Neural progenitor cell (in vitro differentiated cells): Measurements from ENCODE around the gene ZNF41. TPM values are rescaled to one million over a fixed set of nuclear protein-coding genes. Genes with fewer than 3 reads are reported as not detected.

Experiments
- DNase-seq: peaks from one replicate; pipeline ENCODE4 v3.0.0-alpha.2; 2016; ENCODE audit warnings: low spot score
- H2AFZ ChIP-seq: fragments of 200-600 bp; sonication (generic); replicated peaks from 2 replicates; pipeline ENCODE4 v1.6.1; 2016; ENCODE audit warnings: antibody characterized with exemption
- H3F3A ChIP-seq: fragments of 200-600 bp; sonication (generic); 2 replicates; pipeline ENCODE4 v1.6.1; 2016; ENCODE audit warnings: antibody characterized with exemption, low read depth
- H3K27ac ChIP-seq: fragments of 200-600 bp; sonication (generic); 2 replicates; pipeline ENCODE4 v1.5.1; 2016; ENCODE audit warnings: mild to moderate bottlenecking
- H3K27me3 ChIP-seq: fragments of 200-600 bp; sonication (generic); 2 replicates; pipeline ENCODE4 v1.6.1; 2016; ENCODE audit warnings: mild to moderate bottlenecking, moderate library complexity
- H3K36me3 ChIP-seq: fragments of 200-600 bp; sonication (generic); 2 replicates; pipeline ENCODE4 v1.5.1; 2016
- H3K4me1 ChIP-seq: fragments of 200-600 bp; sonication (generic); 2 replicates; pipeline ENCODE4 v1.6.1; 2016; ENCODE audit warnings: mixed run types
- H3K4me2 ChIP-seq: fragments of 200-600 bp; sonication (generic); 2 replicates; pipeline ENCODE4 v1.6.1; 2016
- H3K4me3 ChIP-seq: fragments of 200-600 bp; sonication (generic); 2 replicates; pipeline ENCODE4 v1.5.1; 2016
- H3K79me2 ChIP-seq: fragments of 200-600 bp; sonication (generic); 2 replicates; pipeline ENCODE4 v1.6.1; 2016; ENCODE audit warnings: low read depth
- H3K9ac ChIP-seq: fragments of 200-600 bp; sonication (generic); 2 replicates; pipeline ENCODE4 v1.6.1; 2016
- H3K9me3 ChIP-seq: fragments of 200-600 bp; sonication (generic); 2 replicates; pipeline ENCODE4 v1.5.1; 2016; ENCODE audit warnings: low read depth
- H4K20me1 ChIP-seq: fragments of 200-600 bp; sonication (generic); 2 replicates; pipeline ENCODE4 v1.6.1; 2016; ENCODE audit warnings: low read depth
- H3K27ac Mint-ChIP-seq: 3 replicates; pipeline ENCODE4 v1.8.0; 2021; ENCODE audit warnings: mixed read lengths
- H3K27me3 Mint-ChIP-seq: 2 replicates; pipeline ENCODE4 v1.8.0; 2022; ENCODE audit warnings: low read depth, mild to moderate bottlenecking, inconsistent platforms, moderate library complexity, mixed read lengths; ENCODE audit not compliant: insufficient read depth
- H3K36me3 Mint-ChIP-seq: 3 replicates; pipeline ENCODE4 v1.8.0; 2021; ENCODE audit warnings: mixed read lengths
- H3K4me1 Mint-ChIP-seq: 3 replicates; pipeline ENCODE4 v1.8.0; 2021; ENCODE audit warnings: mixed read lengths
- H3K4me3 Mint-ChIP-seq: 3 replicates; pipeline ENCODE4 v1.8.0; 2021; ENCODE audit warnings: mild to moderate bottlenecking, moderate library complexity, mixed read lengths
- H3K9me3 Mint-ChIP-seq: 3 replicates; pipeline ENCODE4 v1.8.0; 2020; ENCODE audit warnings: mixed read lengths
- EZH2 ChIP-seq: fragments of 200-600 bp; sonication (generic); IDR thresholded peaks from 2 replicates; pipeline ENCODE4 v1.6.1; 2017; ENCODE audit warnings: antibody characterized with exemption, mild to moderate bottlenecking, moderate library complexity
- EZH2phosphoT487 ChIP-seq: fragments of 200-600 bp; sonication (generic); IDR thresholded peaks from 2 replicates; pipeline ENCODE4 v1.6.1; 2017; ENCODE audit warnings: antibody characterized with exemption
- total RNA-seq: library from RNA; depleted of rRNA; stranded (reverse); fragments of >200 nt; gene quantifications from 2 replicates; pipeline ENCODE4 v1.2.3, GENCODE V29; 2015; ENCODE audit warnings: low replicate concordance
- TF ChIP-seq, protein P1 (sequence below): fragments of 200-600 bp; sonication (generic); IDR thresholded peaks from 2 replicates; pipeline ENCODE4 v1.5.1; 2017; ENCODE audit warnings: antibody characterized with exemption, mild to moderate bottlenecking

ZNF41 gene
- total RNA-seq, 1 donor from 2014 or later, result 5.1 TPM

- Mint-ChIP-seq H3K27me3 (no peaks in the 10 kb centered on the region), H3K4me3 (no peak overlapping the region), H3K27ac (no peak overlapping the region), H3K9me3 (peaks cover 2% of the 10 kb centered on the region), H3K4me1 (peaks cover 31% of the 10 kb centered on the region), H3K36me3 (no peaks in the 10 kb centered on the region)
- no peak overlapping the region for H3K4me3 ChIP-seq
- no peaks in the 10 kb centered on the region for H3K79me2 ChIP-seq
- TF ChIP-seq, protein P1, sequence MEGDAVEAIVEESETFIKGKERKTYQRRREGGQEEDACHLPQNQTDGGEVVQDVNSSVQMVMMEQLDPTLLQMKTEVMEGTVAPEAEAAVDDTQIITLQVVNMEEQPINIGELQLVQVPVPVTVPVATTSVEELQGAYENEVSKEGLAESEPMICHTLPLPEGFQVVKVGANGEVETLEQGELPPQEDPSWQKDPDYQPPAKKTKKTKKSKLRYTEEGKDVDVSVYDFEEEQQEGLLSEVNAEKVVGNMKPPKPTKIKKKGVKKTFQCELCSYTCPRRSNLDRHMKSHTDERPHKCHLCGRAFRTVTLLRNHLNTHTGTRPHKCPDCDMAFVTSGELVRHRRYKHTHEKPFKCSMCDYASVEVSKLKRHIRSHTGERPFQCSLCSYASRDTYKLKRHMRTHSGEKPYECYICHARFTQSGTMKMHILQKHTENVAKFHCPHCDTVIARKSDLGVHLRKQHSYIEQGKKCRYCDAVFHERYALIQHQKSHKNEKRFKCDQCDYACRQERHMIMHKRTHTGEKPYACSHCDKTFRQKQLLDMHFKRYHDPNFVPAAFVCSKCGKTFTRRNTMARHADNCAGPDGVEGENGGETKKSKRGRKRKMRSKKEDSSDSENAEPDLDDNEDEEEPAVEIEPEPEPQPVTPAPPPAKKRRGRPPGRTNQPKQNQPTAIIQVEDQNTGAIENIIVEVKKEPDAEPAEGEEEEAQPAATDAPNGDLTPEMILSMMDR, result no peak
- TF ChIP-seq EZH2phosphoT487 (no peak), EZH2 (no peak)
- DNase-seq, result peak; percentile 37
- H4K20me1 ChIP-seq, result no peaks in the 10 kb centered on the region
- peak overlapping the region; percentile 26 for H2AFZ ChIP-seq
- H3F3A ChIP-seq, result peaks cover 3% of the 10 kb centered on the region
- H3K9ac ChIP-seq, result no peak overlapping the region
- peak overlapping the region; percentile 67 for H3K4me2 ChIP-seq
- no peaks in the 10 kb centered on the region for H3K27me3 ChIP-seq
- H3K36me3 ChIP-seq, result no peaks in the 10 kb centered on the region
- no peaks in the 10 kb centered on the region for H3K9me3 ChIP-seq
- H3K4me1 ChIP-seq, result peaks cover 19% of the 10 kb centered on the region
- no peak overlapping the region for H3K27ac ChIP-seq
These were observed 18.4 kb upstream of the ZNF41 start for GRCh38 chrX:47501226-47502074.

- peaks cover 2% of the 10 kb centered on the region for H3K9me3 Mint-ChIP-seq
- Histone ChIP-seq H3K4me2 (peak overlapping the region; percentile 67), H3K27ac (no peak overlapping the region), H2AFZ (no peak overlapping the region), H3K9ac (no peak overlapping the region), H3K4me1 (peaks cover 19% of the 10 kb centered on the region), H3K27me3 (no peaks in the 10 kb centered on the region), H4K20me1 (no peaks in the 10 kb centered on the region), H3F3A (peaks cover 3% of the 10 kb centered on the region), H3K79me2 (no peaks in the 10 kb centered on the region), H3K9me3 (no peaks in the 10 kb centered on the region), H3K36me3 (no peaks in the 10 kb centered on the region), H3K4me3 (no peak overlapping the region)
- peaks cover 31% of the 10 kb centered on the region for H3K4me1 Mint-ChIP-seq
- H3K27me3 Mint-ChIP-seq, result no peaks in the 10 kb centered on the region
- TF ChIP-seq EZH2phosphoT487, result no peak
- H3K4me3 Mint-ChIP-seq, result no peak overlapping the region
- H3K36me3 Mint-ChIP-seq, result no peaks in the 10 kb centered on the region
- DNase-seq, result no peak
- H3K27ac Mint-ChIP-seq, result no peak overlapping the region
These were observed 17.5 kb upstream of the ZNF41 start for GRCh38 chrX:47500554-47500953.

GRCh38 chrX:47499293-47499692, 16.3 kb upstream of the ZNF41 start:
- H3K4me1 ChIP-seq, result peaks cover 19% of the 10 kb centered on the region
- H3K27me3 ChIP-seq, result no peaks in the 10 kb centered on the region
- Mint-ChIP-seq H3K36me3 (no peaks in the 10 kb centered on the region), H3K4me3 (no peak overlapping the region), H3K27me3 (no peaks in the 10 kb centered on the region), H3K4me1 (peaks cover 31% of the 10 kb centered on the region), H3K9me3 (peaks cover 2% of the 10 kb centered on the region), H3K27ac (no peak overlapping the region)
- H3K36me3 ChIP-seq, result no peaks in the 10 kb centered on the region
- peaks cover 3% of the 10 kb centered on the region for H3F3A ChIP-seq
- H3K9ac ChIP-seq, result no peak overlapping the region
- H3K4me2 ChIP-seq, result no peak overlapping the region
- H2AFZ ChIP-seq, result no peak overlapping the region
- H3K4me3 ChIP-seq, result no peak overlapping the region
- H3K27ac ChIP-seq, result no peak overlapping the region
- TF ChIP-seq, protein P1, result no peak
- TF ChIP-seq EZH2phosphoT487 (no peak), EZH2 (no peak)
- DNase-seq, result no peak
- no peaks in the 10 kb centered on the region for H3K79me2 ChIP-seq
- H3K9me3 ChIP-seq, result no peaks in the 10 kb centered on the region
- H4K20me1 ChIP-seq, result no peaks in the 10 kb centered on the region

DNA sequence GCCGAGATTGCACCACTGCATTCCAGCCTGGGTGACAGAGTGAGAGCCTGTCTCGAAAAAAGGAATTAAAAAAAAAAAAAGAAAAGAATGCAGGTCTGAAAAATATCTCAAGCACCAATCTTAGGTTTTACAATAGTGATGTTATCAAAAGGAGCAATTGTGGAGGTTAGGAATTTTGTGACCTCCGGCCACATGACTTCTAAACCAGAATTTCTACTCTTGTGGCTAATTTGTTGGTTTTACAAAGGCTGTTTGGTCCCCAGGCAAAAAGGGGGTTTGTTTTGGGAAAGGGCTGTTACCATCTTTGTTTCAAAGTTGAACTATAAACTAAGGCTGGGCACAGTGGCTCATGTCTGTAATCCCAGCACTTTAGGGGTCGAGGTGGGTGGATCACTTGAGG, 15.4 kb upstream of the ZNF41 start:
- no peak overlapping the region for H3K4me2 ChIP-seq
- no peaks in the 10 kb centered on the region for H4K20me1 ChIP-seq
- Mint-ChIP-seq H3K27ac (no peak overlapping the region), H3K27me3 (no peaks in the 10 kb centered on the region), H3K9me3 (peaks cover 7% of the 10 kb centered on the region), H3K4me3 (no peak overlapping the region), H3K36me3 (no peaks in the 10 kb centered on the region), H3K4me1 (peaks cover 31% of the 10 kb centered on the region)
- no peak for DNase-seq
- H3F3A ChIP-seq, result peaks cover 3% of the 10 kb centered on the region
- H2AFZ ChIP-seq, result no peak overlapping the region
- H3K27ac ChIP-seq, result no peak overlapping the region
- no peaks in the 10 kb centered on the region for H3K27me3 ChIP-seq
- no peaks in the 10 kb centered on the region for H3K79me2 ChIP-seq
- no peaks in the 10 kb centered on the region for H3K9me3 ChIP-seq
- no peaks in the 10 kb centered on the region for H3K36me3 ChIP-seq
- H3K9ac ChIP-seq, result no peak overlapping the region
- H3K4me3 ChIP-seq, result no peak overlapping the region
- peaks cover 19% of the 10 kb centered on the region for H3K4me1 ChIP-seq
- no peak for TF ChIP-seq EZH2
- no peak for TF ChIP-seq EZH2phosphoT487
- TF ChIP-seq, protein P1, result no peak
